GM21360 (cell line): Measurements from ENCODE around the gene NECAP2.
A peak's percentile ranks its signal among the peaks of the same experiment; 100 is the strongest.

Experiments used
- ATAC-seq: cut with Tn5 transposase; IDR thresholded peaks from one replicate; pipeline ENCODE4 v1.9.1; 2021; ENCODE audit warnings: mild to moderate bottlenecking, moderate library complexity; ENCODE audit not compliant: unreplicated experiment

NECAP2 gene

GRCh38 chr1:16440470-16441281 is at the start of gene NECAP2:
TSS of gene NECAP2 (plus strand) at chr1:16440724. CDS start at chr1:16440762, 38 bp downstream.
- ATAC-seq, result peak; percentile 73

GRCh38 chr1:16391411-16391810 is 49.1 kb upstream of the NECAP2 start:
- no peak for ATAC-seq

GRCh38 chr1:16392740-16393569 is 47.6 kb upstream of the NECAP2 start:
- ATAC-seq, result no peak

- no peak for ATAC-seq
These were observed 46.7 kb upstream of the NECAP2 start for GRCh38 chr1:16393570-16394521.

- no peak for ATAC-seq
These were observed 45.5 kb upstream of the NECAP2 start for GRCh38 chr1:16394977-16395376.

GRCh38 chr1:16396591-16396990 is 43.9 kb upstream of the NECAP2 start:
- ATAC-seq, result no peak

- ATAC-seq, result no peak
These were observed 43.4 kb upstream of the NECAP2 start for GRCh38 chr1:16397120-16397519.

- no peak for ATAC-seq
These were observed 42.1 kb upstream of the NECAP2 start for GRCh38 chr1:16398371-16398953.

- no peak for ATAC-seq
These were observed 37.8 kb upstream of the NECAP2 start for GRCh38 chr1:16402742-16403141.

GRCh38 chr1:16405441-16405840 is 35.1 kb upstream of the NECAP2 start:
- ATAC-seq, result no peak

GRCh38 chr1:16406868-16407267 is 33.7 kb upstream of the NECAP2 start:
- no peak for ATAC-seq

GRCh38 chr1:16409536-16410152 is 30.9 kb upstream of the NECAP2 start:
- ATAC-seq, result no peak

GRCh38 chr1:16410803-16411202 is 29.7 kb upstream of the NECAP2 start:
- no peak for ATAC-seq

- no peak for ATAC-seq
These were observed 27.3 kb upstream of the NECAP2 start for GRCh38 chr1:16413191-16413590.

- ATAC-seq, result no peak
These were observed 21.6 kb upstream of the NECAP2 start for GRCh38 chr1:16418823-16419425.

GRCh38 chr1:16420424-16421118 is 20.0 kb upstream of the NECAP2 start:
- ATAC-seq, result no peak

GRCh38 chr1:16421201-16421600 is 19.3 kb upstream of the NECAP2 start:
- no peak for ATAC-seq

GRCh38 chr1:16422041-16422440 is 18.5 kb upstream of the NECAP2 start:
- no peak for ATAC-seq
